LNCAP (cell line): ENCODE data around the gene MRPS25.
A peak's percentile ranks its signal among the peaks of the same experiment; 100 is the strongest.

Experiments
- CTCF ChIP-seq: fragments of 450-650 bp; IDR thresholded peaks from 2 replicates; pipeline ENCODE4 v1.5.1; 2017; ENCODE audit warnings: mild to moderate bottlenecking

Gene MRPS25

GRCh38 chr3:15064835-15065549, at the start of gene MRPS25:
MRPS25 (minus strand) TSS chr3:15065315; CDS start chr3:15065194, 121 bp downstream.
- no peak for TF ChIP-seq CTCF

- no peak for TF ChIP-seq CTCF
Measured at GRCh38 chr3:15113884-15114283, 48.8 kb upstream of the MRPS25 start.

GRCh38 chr3:15113471-15113870, 48.4 kb upstream of the MRPS25 start:
- TF ChIP-seq CTCF: no peak

- no peak for TF ChIP-seq CTCF
Measured at GRCh38 chr3:15112011-15112410, 46.9 kb upstream of the MRPS25 start.

GRCh38 chr3:15110206-15110605, 45.1 kb upstream of the MRPS25 start:
- TF ChIP-seq CTCF: no peak

GRCh38 chr3:15108869-15109268, 43.8 kb upstream of the MRPS25 start:
- no peak for TF ChIP-seq CTCF

GRCh38 chr3:15108082-15108545, 43.0 kb upstream of the MRPS25 start:
- peak; percentile 88 for TF ChIP-seq CTCF
